WERI-Rb-1 (cell line): ENCODE measurements around the gene IL13.

Experiments used
- DNase-seq: peaks from one replicate; pipeline ENCODE4 v3.0.0-alpha.2; 2020
- H3K27ac ChIP-seq: fragments of 250-450 bp; sonication (Bioruptor Pico); 2 replicates; pipeline ENCODE4 v1.5.1; 2020; ENCODE audit warnings: mild to moderate bottlenecking, moderate library complexity
- H3K27me3 ChIP-seq: fragments of 250-450 bp; sonication (Bioruptor Pico); 2 replicates; pipeline ENCODE4 v1.5.1; 2021; ENCODE audit warnings: mild to moderate bottlenecking, low read depth, moderate library complexity; ENCODE audit not compliant: insufficient read depth, severe bottlenecking
- H3K36me3 ChIP-seq: fragments of 250-450 bp; sonication (Bioruptor Pico); 2 replicates; pipeline ENCODE4 v1.5.1; 2020; ENCODE audit warnings: mild to moderate bottlenecking, moderate library complexity
- H3K4me3 ChIP-seq: 2 replicates; pipeline ENCODE4 v1.5.1; 2011; ENCODE audit warnings: low read depth, mild to moderate bottlenecking, control low read depth, low read length
- H3K9me3 ChIP-seq: fragments of 250-450 bp; sonication (Bioruptor Pico); 2 replicates; pipeline ENCODE4 v1.5.1; 2021; ENCODE audit warnings: mild to moderate bottlenecking, moderate library complexity; ENCODE audit not compliant: severe bottlenecking
- CTCF ChIP-seq: IDR thresholded peaks from 2 replicates; pipeline ENCODE4 v1.5.1; 2011; ENCODE audit warnings: low read depth, mild to moderate bottlenecking, control low read depth, inconsistent platforms, low read length

IL13 gene

GRCh38 chr5:132667761-132668705 lies 10.1 kb downstream of the IL13 start:
- DNase-seq: peak; percentile 59
- TF ChIP-seq CTCF: no peak
- Histone ChIP-seq H3K27ac (no peak overlapping the region), H3K36me3 (no peaks in the 10 kb centered on the region), H3K4me3 (no peak overlapping the region), H3K27me3 (no peaks in the 10 kb centered on the region), H3K9me3 (no peaks in the 10 kb centered on the region)

DNA sequence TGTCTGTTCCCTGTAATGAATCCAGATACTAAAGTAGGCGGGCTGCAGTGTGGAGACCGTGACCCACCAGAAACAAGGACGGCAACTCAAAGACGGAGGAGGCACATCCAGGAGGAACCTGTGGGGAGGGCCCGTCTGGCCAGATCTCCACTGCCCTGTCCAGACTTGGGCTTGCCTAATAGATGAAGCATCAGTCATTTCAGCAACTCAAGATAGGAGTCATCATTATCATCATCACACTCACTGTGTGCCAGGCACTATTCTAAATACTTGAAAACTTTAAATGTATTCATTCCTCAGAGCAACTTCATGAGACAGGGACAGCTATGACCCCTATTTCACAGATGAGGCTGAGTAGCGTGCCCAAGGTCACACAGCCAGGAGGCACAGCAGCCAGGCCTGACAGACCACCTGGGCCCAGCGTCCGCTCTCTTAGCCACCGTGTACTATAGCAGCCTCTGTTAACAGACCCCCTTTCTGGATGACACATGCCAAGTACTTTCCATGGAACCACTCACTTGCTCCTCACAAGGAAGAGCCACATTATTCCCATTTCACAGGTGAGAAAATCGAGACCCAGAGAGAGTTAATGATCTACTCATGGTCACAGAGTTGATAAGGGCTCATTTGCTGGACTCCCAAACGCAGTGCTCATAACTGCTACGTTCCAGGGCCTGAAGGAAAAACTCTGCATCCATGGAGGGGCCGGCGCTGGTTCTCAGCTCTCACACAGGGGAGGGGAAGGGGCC lies 10.9 kb downstream of the IL13 start:
- no peak overlapping the region for H3K27ac ChIP-seq
- DNase-seq: no peak
- H3K27me3 ChIP-seq: no peaks in the 10 kb centered on the region
- no peak for TF ChIP-seq CTCF
- no peak overlapping the region for H3K4me3 ChIP-seq
- no peaks in the 10 kb centered on the region for H3K36me3 ChIP-seq
- no peaks in the 10 kb centered on the region for H3K9me3 ChIP-seq

GRCh38 chr5:132669455-132669820 lies 11.5 kb downstream of the IL13 start:
- Histone ChIP-seq H3K27me3 (no peaks in the 10 kb centered on the region), H3K9me3 (no peaks in the 10 kb centered on the region), H3K4me3 (no peak overlapping the region), H3K27ac (no peak overlapping the region), H3K36me3 (no peaks in the 10 kb centered on the region)
- DNase-seq: no peak
- TF ChIP-seq CTCF: no peak

DNA sequence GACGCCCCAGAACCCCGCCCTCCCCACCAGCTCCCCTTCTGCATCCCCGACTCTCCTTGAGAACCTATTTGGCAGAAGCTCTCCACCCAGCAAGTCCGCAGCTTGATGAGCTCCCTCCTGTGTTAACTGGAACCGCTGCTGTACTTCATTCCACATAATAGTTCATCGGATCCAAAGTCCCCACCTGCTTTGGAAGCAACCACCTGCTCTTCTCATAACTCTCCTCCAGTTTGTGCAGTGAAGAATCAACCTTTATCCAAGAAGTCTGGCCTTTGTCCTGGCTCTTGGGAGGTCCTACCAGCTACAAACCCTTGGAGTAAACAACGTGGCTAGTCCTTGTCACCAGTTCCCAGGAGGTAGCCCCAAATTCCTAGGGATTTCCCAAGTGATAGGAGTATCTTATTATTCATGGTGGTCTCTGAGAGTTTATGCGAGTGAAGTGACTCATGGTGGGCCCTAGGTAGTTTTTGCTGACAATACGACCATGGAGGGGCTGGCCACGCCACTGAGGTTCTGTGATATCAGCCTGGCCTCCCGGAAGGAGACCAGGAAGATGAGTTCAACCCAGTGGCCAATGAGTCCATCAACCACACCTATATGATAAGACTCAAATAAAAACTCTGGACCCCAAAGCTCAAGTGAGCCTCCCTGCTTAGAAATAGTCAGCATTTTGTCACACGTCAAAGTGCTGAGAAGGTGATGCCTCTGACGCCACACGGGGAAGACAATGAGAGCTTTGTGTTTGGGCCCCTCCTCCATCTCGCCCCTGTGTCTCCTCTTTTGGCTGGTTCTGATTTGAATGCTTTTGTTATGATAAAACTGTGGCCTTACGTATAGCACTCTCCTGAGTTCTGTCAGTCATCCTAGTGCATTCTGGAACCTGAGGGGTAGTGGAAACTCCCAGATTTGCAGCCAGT lies 12.3 kb downstream of the IL13 start:
- no peaks in the 10 kb centered on the region for H3K9me3 ChIP-seq
- no peaks in the 10 kb centered on the region for H3K27me3 ChIP-seq
- H3K4me3 ChIP-seq: no peak overlapping the region
- no peak for TF ChIP-seq CTCF
- H3K27ac ChIP-seq: no peak overlapping the region
- no peak for DNase-seq
- H3K36me3 ChIP-seq: no peaks in the 10 kb centered on the region

DNA sequence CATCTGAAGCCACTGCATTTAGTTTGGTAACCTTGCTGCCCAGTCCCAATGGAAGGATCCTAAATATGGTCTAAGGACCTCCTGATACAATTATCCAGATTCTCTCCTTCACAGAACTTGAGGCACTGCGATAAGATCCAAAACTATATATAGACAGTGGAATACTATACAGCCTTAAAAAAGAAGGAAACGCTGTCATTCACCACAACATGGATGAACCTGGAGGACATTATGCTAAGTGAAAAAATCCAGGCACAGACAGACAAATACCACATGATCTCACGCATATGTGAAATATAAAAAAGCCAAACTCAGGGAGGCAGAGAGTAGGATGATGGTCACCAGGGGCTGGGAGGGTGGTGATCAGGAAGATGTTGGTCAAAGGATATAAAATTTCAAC lies 13.0 kb downstream of the IL13 start:
- DNase-seq: no peak
- H3K9me3 ChIP-seq: no peaks in the 10 kb centered on the region
- no peaks in the 10 kb centered on the region for H3K36me3 ChIP-seq
- no peaks in the 10 kb centered on the region for H3K27me3 ChIP-seq
- no peak overlapping the region for H3K27ac ChIP-seq
- no peak overlapping the region for H3K4me3 ChIP-seq
- TF ChIP-seq CTCF: no peak
